Stimulated activated CD8-positive, alpha-beta memory T cell treated with anti-CD3 and anti-CD28 coated beads, Interleukin-4, amount 100 ng/mL, for 4 hours (primary cell): Measurements from ENCODE around the gene PDIA4.
"Not testable (repeated sequence)": the region's sequence is repeated elsewhere in the genome, so short reads cannot be mapped to it uniquely, and the experiment has no call there.

Experiments used
- DNase-seq, 2 donors: peaks; one replicate each; pipeline ENCODE4 v3.0.0-alpha.2; 2020; ENCODE audit warnings: low read depth in 2 of 2, low spot score in 1 of 2

The PDIA4 gene

DNA sequence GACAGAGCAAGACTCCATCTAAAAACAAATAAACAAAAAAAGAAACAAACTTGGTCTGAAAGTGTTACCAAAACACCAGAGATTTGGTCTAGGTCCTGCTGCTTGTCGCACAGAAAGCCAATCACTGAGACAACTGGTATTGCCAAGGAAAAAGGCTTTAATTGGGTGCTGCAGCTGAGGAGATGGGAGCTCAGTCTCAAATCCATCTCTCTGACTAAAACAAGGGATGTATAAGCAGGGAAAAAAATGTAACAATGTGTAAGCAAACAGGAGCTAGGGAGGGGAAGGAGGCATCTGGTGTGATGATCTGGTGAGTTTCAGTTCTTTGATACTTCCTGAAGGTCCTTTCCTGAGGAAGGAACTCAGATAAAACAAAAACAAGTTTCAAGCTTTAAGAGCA, 8.4 kb upstream of the PDIA4 start:
- DNase-seq = no peak

DNA sequence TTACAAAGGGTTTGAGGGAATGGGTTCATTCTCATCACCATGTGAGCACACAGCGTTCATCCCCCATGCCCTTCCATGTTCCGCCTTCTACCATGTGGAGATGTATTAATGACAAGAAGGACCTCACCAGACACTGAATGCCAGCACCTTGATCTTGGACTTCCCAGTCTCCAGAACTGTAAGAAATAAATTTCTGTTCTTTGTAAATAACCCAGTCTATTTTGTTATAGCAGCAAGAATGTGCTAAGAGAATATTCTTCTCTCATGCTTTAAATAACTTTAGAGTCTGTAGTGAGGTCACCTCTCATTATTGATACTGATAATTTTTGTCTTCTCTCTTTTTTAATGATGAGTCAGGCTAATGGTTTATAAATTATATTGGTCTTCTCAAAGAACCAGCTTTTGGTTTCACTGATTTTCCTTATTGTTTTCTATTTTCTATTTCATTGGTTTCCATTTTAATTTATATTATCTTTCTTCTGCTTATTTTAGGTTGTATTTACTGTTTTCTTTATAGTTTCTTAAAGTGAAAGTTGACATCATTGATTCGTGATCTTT, 3.1 kb upstream of the PDIA4 start:
- DNase-seq = no peak

DNA sequence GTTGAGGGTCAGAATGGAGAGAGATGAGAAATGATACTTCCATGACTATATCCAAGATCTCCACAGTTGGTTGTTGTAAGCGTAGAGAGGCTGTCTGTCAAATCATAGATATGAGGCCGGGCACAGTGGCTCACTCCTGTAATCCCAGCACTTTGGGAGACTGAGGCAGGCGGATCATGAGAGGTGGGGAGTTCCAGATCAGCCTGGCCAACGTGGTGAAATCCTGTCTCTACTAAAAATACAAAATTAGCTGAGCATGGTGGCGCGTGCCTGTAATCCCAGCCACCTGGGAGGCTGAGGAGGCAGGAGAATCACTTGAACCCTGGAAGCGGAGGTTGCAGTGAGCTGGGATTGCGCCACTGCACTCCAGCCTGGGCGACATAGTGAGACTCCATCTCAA, 2.1 kb upstream of the PDIA4 start:
- not testable (repeated sequence) for DNase-seq

DNA sequence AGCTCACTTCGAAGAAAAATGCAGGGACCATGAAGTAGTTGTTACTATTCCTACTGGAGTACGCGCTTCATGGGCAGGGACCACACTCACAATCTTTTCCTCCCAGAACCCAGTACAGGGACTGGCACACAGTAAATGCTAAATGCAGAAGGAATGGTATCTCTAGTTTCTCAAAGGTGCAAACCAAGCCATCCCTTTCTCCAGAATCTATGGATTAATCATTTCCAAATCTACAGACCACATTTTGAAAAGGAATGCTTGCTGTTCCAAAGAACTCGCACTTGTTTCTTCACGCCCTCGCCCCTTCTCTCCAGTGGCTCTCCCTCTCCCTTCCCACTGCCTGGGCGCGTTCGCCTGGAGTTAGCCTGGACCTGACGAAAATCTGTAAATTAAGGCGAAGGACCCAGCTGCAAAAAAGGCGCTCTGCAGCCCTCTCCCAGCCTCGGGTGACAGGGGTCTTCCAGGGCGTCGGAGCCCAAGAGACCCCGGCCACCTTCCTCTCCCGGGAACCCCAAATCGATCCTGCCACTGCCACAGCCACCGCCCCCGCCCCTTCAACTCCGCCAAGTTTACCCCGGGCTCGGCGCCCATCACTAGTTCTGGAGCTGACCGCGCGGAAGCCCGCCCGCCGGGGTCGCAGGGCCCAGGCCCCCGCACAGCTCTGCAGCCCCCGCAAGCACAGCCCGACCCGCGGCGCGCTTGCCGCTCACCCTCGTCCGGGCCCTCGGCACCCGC, 527 bp downstream of the PDIA4 start:
- DNase-seq = no peak

DNA sequence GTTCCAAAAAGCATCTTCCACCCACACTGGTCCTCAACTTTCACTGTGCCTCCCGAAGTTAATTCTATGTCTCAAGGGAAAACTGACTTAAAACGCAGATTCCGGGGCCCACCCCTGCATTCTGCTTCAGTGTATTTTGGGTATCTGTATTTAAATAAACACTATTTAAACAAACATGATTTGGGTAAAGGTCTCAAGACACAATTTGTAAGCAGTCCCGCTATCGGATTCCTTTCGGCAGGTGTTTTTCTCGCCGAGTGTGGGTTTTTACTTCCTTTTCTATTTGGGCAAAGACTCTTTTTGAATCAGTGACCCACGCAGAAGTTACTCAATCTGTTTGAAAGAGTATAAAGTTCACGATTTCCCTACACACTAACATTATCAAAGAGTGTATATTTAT, 1.2 kb downstream of the PDIA4 start:
- DNase-seq = no peak

DNA sequence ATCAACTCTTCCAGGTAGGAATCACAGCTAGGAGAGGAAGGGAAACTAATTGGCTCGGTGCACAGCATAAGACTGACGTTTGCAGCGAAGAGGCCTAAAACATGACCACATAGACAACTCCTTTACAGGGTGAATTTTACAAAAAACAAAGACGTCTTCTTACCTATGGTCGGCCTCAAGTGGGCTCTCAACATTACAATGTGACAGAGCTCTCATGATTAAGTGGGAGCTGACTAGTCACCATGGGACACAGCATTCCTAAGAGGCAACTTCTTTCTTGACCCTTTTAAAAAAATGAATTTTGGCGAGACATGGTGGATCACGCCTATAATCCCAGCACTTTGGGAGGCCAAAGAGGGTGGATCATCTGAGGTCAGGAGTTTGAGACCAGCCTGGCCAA, 4.6 kb downstream of the PDIA4 start:
- no peak for DNase-seq

DNA sequence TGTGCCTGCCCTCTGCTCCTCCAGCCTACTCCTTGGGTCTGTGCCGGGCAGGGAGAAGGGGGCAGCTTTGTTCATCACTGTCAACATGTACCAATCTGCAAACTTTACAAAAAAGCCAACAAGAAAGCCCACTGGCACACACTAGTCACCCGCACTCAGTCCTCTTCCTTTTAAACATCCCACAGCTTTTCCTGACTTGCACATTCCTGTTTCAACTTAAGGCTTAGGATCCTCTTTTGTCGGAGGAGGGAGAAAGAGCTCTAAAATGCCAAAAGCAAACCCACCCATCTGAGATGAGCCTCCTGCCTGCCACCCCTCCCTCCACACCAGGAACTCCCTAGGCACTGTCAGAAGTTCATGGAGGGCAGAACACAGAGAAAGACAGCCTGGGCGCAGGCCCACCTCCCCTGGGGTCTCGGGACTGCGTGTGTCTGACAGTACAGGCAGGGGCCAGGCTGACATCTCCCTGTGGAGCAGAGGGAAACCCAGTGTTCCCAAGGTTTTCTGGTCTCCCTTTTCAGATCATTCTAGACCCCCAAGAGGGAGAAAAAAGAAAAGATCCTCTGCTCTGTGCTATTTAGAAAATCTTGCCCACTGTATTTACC, 5.4 kb downstream of the PDIA4 start:
- DNase-seq = no peak

DNA sequence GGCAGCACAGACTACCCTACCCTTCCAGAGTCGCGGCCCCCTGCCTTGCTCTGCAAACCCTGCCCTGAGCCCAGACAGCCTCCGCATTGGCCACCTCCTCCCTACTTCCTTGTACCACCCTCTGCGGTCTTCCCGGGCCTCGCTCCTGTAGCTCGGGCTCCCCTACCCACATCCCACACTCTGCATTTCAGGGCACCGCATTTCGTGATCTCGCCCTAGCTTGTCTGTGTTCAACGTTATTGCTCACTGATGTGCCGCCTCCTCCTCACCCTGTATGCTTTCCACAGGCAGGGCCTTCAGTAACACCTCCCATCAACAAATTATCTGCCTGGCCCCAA, 6.6 kb downstream of the PDIA4 start:
- no peak for DNase-seq

DNA sequence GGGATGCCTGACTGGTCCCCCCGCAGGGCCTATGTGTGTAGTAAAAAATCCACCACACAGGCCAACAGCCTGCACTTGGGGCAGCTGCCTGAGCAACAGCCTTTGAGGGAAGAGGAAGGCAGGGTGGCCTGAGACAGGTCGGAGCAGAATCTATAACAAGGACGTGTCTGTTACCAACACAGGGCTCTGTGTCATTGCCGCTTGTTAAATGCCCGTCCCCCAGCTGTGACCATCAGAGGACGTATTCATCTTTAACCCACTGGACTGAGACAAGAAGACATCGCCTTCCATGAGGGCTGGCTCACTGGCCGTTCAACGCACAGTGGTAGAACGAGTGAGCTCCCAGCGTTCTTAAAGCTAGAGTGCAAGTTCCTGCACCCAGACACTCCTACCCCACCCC, 7.8 kb downstream of the PDIA4 start:
- DNase-seq = no peak

DNA sequence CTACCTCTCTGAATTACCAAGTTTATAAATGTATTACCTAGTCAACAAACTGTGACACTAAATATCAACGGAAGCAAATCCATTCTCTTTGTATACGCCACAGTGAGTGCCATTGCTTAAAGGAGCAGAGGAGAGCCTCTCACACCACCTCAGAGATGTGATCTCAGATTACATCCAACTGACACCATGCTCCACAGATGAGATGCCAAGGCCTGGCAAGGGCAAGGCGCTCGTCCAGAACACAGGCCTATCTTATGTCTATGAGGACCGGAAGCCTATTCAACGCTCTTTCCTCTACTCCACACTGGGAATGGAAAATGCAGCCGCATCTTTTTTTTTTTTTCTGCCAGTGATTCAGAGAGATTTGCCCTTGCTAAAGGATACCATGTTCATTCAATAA, 11.4 kb downstream of the PDIA4 start:
- DNase-seq = no peak

DNA sequence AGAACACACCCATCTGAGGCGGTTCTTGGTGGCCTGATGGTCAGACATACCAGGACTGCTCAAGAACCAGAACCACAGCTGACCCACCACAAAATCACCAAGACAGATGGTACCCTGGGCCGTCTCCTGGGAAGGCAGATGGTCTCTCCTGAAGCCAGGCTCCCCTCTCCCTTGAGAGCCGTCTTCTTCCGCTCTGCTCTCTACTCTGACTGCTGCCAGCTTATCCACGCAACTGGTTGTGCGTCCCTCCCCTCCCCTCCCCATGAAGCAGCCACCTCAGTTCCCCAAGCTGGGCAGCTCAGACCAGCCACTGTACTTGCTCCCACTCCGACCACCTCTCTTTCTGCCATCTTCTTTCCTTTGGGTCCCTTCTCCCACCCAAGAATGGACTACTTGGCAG, 14.0 kb downstream of the PDIA4 start:
- DNase-seq = no peak

DNA sequence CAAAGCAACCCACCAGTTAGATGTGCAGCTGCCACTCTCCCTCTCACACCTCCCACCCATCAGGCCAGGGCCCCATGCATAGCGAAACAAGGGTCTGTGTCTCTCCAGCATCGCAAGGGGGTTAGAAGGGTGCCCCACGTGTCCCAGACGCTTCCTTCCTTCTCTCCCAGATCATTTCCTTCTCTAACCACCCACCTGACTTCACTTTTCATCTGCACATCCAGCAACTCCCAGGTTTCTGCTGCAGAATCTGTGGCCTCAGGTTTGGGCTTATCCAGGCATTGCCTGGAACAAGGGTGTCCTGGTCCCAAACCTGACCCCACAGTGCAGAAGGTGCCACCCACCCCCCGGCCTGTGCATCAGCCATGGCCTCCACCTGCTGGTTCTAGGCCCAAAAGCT, 14.4 kb downstream of the PDIA4 start:
- no peak for DNase-seq

DNA sequence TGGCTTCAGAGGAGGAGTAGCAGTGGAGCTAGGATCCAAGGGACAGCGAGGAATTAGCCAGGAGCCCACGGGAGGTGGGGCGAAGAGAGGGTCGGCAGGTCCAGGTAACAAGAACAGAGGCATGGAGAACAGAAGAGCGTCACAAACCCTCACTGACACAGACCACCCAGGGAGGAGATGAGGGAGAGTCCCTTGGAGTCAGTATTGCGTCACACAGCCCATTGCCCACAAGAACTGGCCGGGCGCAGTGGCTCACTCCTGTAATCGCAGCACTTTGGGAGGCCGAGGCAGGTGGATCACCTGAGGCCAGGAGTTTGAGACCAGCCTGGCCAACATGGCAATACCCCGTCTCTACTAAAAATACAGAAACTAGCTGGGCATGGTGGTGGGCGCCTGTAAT, 15.6 kb downstream of the PDIA4 start:
- DNase-seq = not testable (repeated sequence)

DNA sequence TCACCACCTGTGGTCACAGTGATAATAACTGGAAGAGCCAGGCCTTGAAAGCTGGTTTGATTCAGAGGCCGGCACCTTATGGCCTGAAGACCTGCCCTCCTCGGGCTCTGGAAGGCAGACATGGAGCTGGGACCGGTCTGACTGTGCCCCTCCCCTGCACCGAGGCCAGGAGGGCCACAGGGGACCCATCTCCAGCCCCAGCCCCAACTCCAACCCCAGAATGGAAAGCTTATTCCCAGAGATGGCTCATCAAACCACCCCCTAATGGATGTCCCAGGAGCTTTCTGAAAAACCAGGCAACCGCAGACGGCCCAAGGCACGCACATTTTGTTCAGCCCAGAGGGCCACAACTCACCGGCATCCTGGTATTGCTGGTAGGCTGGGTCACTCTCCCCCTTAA, 16.8 kb downstream of the PDIA4 start:
- no peak for DNase-seq

DNA sequence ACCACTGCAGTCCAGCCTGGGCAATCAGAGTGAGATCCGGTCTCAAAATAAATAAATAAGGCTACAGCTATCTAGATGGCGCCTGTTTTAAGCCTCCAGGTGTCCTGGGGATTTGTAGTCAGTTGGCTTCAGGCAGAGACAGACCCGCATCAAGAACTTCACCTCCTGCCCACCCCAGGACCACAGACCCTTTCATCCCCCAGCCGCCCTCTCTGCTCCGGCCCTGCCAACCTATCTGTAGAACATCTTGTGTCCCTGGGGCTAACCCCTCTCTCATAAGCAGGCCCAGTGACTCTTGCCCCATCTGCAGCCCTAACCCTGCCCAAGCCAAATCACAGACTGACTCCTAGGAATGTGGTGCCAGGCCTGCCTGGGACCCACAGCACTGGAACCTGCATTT, 17.9 kb downstream of the PDIA4 start:
- DNase-seq = no peak

DNA sequence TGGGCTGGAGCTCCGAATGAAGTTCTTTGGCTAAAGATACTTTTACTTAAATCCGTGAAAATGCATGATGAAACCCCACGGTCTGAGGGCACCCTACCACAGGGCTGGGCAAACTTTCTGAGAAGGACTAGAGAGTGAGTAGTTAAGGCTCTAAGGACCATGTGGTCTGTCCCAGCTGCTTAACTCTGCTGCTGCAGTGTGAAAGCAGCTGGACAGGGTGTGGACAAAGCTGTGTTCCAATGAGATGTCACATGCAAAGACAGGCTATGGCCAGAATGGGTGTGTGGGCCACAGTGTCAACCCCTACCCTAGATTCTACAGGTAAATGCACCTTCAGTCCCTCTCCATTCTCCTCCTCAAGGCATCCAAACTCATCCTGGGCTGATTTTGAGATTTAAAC, 18.8 kb downstream of the PDIA4 start:
- no peak for DNase-seq

DNA sequence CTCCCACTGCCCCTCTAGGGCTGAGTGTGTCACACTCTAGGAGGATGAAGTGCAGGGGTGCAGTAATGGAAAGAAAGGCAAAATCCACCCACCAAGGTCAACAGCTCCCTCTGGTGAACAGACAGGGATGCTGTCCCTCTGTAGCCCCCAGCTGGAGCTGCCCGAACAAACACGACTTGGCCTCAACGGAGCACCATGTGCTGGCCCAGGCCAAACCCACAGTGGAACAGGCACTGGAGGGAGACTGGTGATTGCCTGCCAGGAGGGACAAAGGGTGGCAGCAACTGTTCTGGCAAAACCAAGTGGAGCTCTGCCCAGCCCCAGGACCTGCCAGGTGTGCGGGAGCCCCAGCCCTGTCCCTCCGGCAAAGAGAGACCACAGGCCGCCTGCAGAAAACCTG, 20.7 kb downstream of the PDIA4 start:
- DNase-seq = no peak

DNA sequence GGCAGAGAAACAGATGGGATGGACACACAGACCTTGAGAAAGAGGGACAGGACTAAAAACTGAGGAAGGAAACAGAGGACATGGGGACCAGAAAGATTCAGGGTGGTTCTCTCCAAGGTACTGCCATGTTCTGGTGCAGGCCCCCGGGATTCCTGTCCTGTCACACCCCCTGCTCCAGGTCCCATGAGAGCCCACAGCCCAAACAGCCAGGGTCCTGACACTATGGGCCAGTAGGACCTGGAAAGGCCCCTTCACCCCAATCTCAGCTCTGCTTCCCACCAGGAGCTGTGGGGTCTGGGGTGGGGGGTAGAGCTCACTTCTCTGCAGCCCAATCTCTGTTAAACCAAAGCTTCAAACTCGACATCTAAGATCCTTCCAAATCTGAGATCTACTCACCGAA, 21.2 kb downstream of the PDIA4 start:
- DNase-seq = no peak

DNA sequence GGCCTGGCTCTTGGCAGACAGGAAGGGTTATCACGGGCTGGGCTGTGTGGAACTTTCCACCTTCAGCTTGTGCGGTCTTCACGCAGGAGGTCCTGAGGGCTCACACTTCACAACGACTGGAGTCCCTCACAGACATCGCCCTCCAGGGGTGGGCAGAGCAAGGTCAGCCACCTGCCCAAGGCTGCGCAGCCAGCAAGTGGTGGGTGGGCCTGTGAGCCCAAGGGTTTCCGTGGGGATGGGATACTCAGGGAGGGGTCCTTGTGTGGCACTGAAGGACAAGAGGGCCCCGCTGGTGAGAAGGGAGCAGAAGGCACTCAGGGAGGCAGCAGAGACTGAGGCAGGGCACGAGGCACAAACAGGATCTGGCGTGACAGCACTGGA, 22.0 kb downstream of the PDIA4 start:
- no peak for DNase-seq

DNA sequence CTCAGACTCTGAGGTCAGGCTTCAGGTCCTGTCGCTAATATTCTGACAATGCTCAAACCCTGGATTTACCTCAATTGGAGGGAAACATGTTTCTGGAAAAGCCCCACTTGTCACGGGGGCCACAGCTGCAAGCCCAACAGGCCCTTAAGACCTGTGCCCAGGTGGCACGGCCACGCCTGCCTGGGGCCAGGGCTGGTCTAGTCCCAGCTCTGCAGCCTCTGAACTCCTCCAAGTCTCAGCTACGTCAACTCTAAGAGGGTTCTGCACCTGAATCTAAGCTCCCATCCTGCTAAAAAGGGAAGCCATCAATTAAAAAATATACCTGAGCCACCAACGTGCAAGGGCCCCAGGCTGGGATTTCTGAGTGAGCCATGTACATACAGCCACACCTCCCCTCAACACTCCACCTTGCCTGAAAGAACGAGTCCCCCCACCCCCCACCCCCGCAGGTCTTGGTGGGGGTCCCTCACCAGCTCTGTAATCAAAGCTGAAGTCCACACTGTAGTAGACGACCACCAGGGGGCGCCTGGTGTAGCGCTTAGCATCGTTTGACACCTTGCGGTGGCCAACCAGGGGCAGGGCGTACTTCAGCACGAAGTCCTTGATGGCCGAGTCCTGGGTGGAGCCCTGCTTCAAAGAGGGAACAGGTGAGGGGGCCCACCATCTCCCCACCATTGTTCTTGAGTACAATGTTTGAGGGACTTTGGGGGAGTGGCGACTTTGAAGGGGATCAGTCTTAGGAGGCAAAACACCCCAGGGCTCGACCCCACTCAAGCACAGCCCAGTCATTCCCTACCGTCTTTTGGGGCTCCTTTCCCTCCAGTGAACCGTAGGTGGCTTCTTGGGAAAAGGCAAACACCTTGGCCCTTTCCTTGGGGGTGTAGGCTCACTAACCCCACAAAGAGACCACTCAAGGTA, 22.6 kb downstream of the PDIA4 start:
- peak; percentile 65 to 79 for DNase-seq

DNA sequence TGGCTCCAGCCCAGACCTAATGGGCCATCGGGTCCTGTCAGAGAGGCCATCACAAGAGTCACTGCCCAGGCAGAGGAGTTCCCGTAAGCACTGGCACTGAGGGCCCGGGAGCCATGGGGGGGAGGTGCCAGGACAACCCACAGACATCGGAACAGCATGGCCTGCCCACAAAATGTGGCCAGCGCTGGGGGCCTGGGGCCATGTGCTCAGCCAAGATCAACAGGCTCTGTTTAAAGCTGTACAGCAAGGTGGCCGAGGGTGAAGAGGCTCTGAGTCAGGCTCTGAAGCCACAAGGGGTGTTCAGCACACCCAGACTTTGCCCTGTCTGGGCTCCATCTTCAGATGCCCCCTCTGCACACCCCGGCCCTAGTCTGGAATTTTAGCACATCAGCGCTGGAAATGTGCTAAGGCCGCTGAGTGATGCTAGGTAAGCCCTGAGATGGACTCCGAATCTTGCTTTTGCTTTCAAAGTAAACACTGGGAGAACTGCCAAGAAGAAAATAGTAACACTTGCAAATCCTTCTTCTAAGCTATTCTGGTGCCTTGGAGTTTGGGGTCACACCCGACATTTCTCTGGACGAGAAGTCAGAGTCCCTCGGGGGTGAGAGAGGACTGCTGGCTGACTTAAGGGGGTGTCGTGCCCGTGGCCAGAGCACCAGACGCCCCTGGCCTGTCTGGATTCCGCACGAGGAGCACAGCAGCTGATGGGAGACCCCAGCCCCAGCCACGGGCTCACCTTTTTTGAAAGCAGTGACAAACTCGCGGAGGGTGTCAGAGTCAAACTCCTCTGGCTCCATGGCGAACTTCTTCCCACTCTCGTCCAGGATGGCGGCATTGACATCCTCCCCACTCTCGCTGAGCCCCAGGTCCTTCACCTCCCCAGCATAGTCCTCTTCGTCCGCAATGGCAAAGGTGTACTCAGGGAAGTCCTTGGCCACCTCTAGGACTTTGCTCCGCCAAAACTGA, 23.6 kb downstream of the PDIA4 start:
- DNase-seq = no peak
